Keratinocyte (primary cell): ENCODE data around the gene BOD1L1. TPM values are rescaled to one million over a fixed set of nuclear protein-coding genes. Genes with fewer than 3 reads are reported as not detected.

Source experiments
- DNase-seq: peaks from one replicate; pipeline ENCODE4 v3.0.0-alpha.2; 2011; ENCODE audit warnings: low read depth, missing footprints, low spot score
- FAIRE-seq: peaks from 2 replicates; lab custom pipeline; 2011; peaks lifted over from hg19 to GRCh38; lab: Jason Lieb, UNC
- H2AFZ ChIP-seq: 2 replicates; pipeline ENCODE4 v1.6.0; 2012; ENCODE audit warnings: low read length, control low read depth, inconsistent platforms; ENCODE audit not compliant: control insufficient read depth
- H3K27ac ChIP-seq: 2 replicates; pipeline ENCODE4 v1.5.1; 2011; ENCODE audit warnings: low read length; ENCODE audit not compliant: control insufficient read depth, insufficient read depth
- H3K27me3 ChIP-seq: 3 replicates; pipeline ENCODE4 v1.6.0; 2011; ENCODE audit warnings: low read length; ENCODE audit not compliant: control insufficient read depth, insufficient read depth; ENCODE audit errors: extremely low read depth
- H3K36me3 ChIP-seq, 2 experiments: 2 replicates in 1 of 2; 3 replicates in 1 of 2; pipeline ENCODE4 v1.5.1; 2011; ENCODE audit warnings: low read length in 2 of 2, mild to moderate bottlenecking in 1 of 2; ENCODE audit not compliant: control insufficient read depth in 2 of 2, insufficient read depth in 2 of 2; ENCODE audit errors: extremely low read depth in 1 of 2
- H3K4me1 ChIP-seq: 3 replicates; pipeline ENCODE4 v1.5.1; 2011; ENCODE audit warnings: low read length; ENCODE audit not compliant: control insufficient read depth, insufficient read depth; ENCODE audit errors: extremely low read depth
- H3K4me2 ChIP-seq: 3 replicates; pipeline ENCODE4 v1.6.0; 2011; ENCODE audit warnings: low read depth, low read length; ENCODE audit not compliant: control insufficient read depth, insufficient read depth; ENCODE audit errors: extremely low read depth
- H3K4me3 ChIP-seq, 3 experiments: fragments of 200-600 bp in 1 of 3; sonication (generic) in 1 of 3; 2 replicates in 2 of 3; 3 replicates in 1 of 3; pipeline ENCODE4 v1.5.1; 2011 to 2016; ENCODE audit warnings: low read length in 3 of 3, mild to moderate bottlenecking in 3 of 3, control low read depth in 2 of 3, inconsistent platforms in 1 of 3, low read depth in 1 of 3, mixed read lengths in 1 of 3, mixed run types in 1 of 3, moderate library complexity in 1 of 3; ENCODE audit not compliant: control insufficient read depth in 2 of 3, insufficient read depth in 2 of 3; ENCODE audit errors: extremely low read depth in 1 of 3
- H3K79me2 ChIP-seq: 2 replicates; pipeline ENCODE4 v1.6.0; 2012; ENCODE audit warnings: low read length; ENCODE audit not compliant: control insufficient read depth, insufficient read depth
- H3K9ac ChIP-seq: 3 replicates; pipeline ENCODE4 v1.6.0; 2011; ENCODE audit warnings: low read length; ENCODE audit not compliant: control insufficient read depth, insufficient read depth; ENCODE audit errors: extremely low read depth
- H3K9me1 ChIP-seq: 3 replicates; pipeline ENCODE4 v1.6.0; 2011; ENCODE audit warnings: low read length; ENCODE audit not compliant: control insufficient read depth, insufficient read depth; ENCODE audit errors: extremely low read depth
- H3K9me3 ChIP-seq: 2 replicates; pipeline ENCODE4 v1.5.1; 2012; ENCODE audit warnings: low read depth, low read length; ENCODE audit not compliant: control insufficient read depth
- H4K20me1 ChIP-seq: 3 replicates; pipeline ENCODE4 v1.6.0; 2011; ENCODE audit warnings: low read length; ENCODE audit not compliant: control insufficient read depth, insufficient read depth; ENCODE audit errors: extremely low read depth
- EZH2 ChIP-seq: IDR thresholded peaks from one replicate; pipeline ENCODE4 v1.6.1; 2012; ENCODE audit warnings: inconsistent platforms, mild to moderate bottlenecking, low read length, moderate library complexity
- dilution Hi-C: fragments of 300-500 bp; cut with MboI; formaldehyde crosslinking; loops from one replicate; pipeline ENCODE4 v1.7.0; 2020; ENCODE audit warnings: low sequenced_read_pairs; ENCODE audit not compliant: extremely low pct_ligation_motif_present
- polyA minus RNA-seq, 3 experiments: library from RNA; depleted of rRNA, polyadenylated mRNA; stranded (reverse); fragments of >200 nt; gene quantifications; 1 replicate in 1 of 3; 2 replicates in 1 of 3; 3 replicates in 1 of 3; pipeline ENCODE4 v1.2.3, GENCODE V29; 2011
- polyA plus RNA-seq, 5 experiments: library from polyadenylated mRNA; depleted of rRNA in 3 of 5; stranded (reverse) in 3 of 5; stranded (forward) in 1 of 5; unstranded in 1 of 5; fragments of >200 nt; gene quantifications; 1 replicate in 1 of 5; 2 replicates in 3 of 5; 3 replicates in 1 of 5; pipeline versions ENCODE4 v1.2.1 to v1.2.3, GENCODE V29; 2011 to 2012; ENCODE audit warnings: missing spikeins in 2 of 5, low read depth in 1 of 5, low replicate concordance in 1 of 5
- TF ChIP-seq, protein P1 (sequence below), 3 experiments: IDR thresholded peaks in 1 of 3; conservative IDR thresholded peaks in 1 of 3; optimal IDR thresholded peaks in 1 of 3; 2 replicates in 2 of 3; 3 replicates in 1 of 3; pipeline versions ENCODE3 to v1.5.1; 2011; ENCODE audit warnings: low read length in 3 of 3, mild to moderate bottlenecking in 3 of 3, moderate library complexity in 2 of 3, control low read depth in 1 of 3, inconsistent platforms in 1 of 3; ENCODE audit not compliant: insufficient read depth in 2 of 3; ENCODE audit errors: extremely low read depth in 1 of 3

BOD1L1 gene
- polyA plus RNA-seq (14.3 to 20.6 TPM (median 17.8 TPM) in 3 replicates), polyA minus RNA-seq (7.6 to 30.7 TPM (median 14.7 TPM) in 3 replicates)
- 61.6 TPM for polyA plus RNA-seq (2011; ENCODE audit: low read depth)
- 9.0 and 14.1 TPM in 2 replicates for polyA plus RNA-seq (2011; cell fraction: cytosol; rRNA removed)
- polyA plus RNA-seq (2011; cell fraction: nucleus; rRNA removed), result 39.9 and 52.6 TPM in 2 replicates
- polyA plus RNA-seq (2012; ENCODE audit: low replicate concordance), result 19.4 and 21.0 TPM in 2 replicates
- polyA minus RNA-seq (2011; cell fraction: cytosol; rRNA and poly(A)+ RNA removed), result 9.0 TPM
- polyA minus RNA-seq (2011; cell fraction: nucleus; rRNA and poly(A)+ RNA removed), result 23.8 and 49.0 TPM in 2 replicates

GRCh38 chr4:13627606-13628311, at the start of gene BOD1L1:
TSS of gene BOD1L1 (minus strand) at chr4:13627725. CDS start at chr4:13627587, 138 bp downstream.
- Histone ChIP-seq H3K27ac (peak within 1 kb of the TSS; percentile 88), H4K20me1 (no peaks in the 10 kb centered on the region), H3K9ac (peak within 1 kb of the TSS; percentile 97), H2AFZ (peak within 1 kb of the TSS; percentile 98), H3K4me1 (peaks cover 15% of the 10 kb centered on the region), H3K36me3 (no peaks in the 10 kb centered on the region), H3K4me3 (peak within 1 kb of the TSS; percentile 77 to 96 (median 93)), H3K9me1 (no peaks in the 10 kb centered on the region), H3K4me2 (peak within 1 kb of the TSS; percentile 99), H3K79me2 (peaks cover 45% of the 10 kb centered on the region), H3K9me3 (no peaks in the 10 kb centered on the region), H3K27me3 (no peaks in the 10 kb centered on the region)
- peak; percentile 28 for DNase-seq
- TF ChIP-seq, protein P1, sequence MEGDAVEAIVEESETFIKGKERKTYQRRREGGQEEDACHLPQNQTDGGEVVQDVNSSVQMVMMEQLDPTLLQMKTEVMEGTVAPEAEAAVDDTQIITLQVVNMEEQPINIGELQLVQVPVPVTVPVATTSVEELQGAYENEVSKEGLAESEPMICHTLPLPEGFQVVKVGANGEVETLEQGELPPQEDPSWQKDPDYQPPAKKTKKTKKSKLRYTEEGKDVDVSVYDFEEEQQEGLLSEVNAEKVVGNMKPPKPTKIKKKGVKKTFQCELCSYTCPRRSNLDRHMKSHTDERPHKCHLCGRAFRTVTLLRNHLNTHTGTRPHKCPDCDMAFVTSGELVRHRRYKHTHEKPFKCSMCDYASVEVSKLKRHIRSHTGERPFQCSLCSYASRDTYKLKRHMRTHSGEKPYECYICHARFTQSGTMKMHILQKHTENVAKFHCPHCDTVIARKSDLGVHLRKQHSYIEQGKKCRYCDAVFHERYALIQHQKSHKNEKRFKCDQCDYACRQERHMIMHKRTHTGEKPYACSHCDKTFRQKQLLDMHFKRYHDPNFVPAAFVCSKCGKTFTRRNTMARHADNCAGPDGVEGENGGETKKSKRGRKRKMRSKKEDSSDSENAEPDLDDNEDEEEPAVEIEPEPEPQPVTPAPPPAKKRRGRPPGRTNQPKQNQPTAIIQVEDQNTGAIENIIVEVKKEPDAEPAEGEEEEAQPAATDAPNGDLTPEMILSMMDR (optimal IDR thresholded peaks at IDR 0.05 in 1 of 3, IDR thresholded peaks at IDR 0.05 in 1 of 3, conservative IDR thresholded peaks at IDR 0.05 in 1 of 3; ENCODE audit: extremely low read depth in 1 of 3, insufficient read depth in 2 of 3, low read length in 3 of 3), result peak; percentile 29 to 71 (median 66)
- TF ChIP-seq EZH2, result no peak
- FAIRE-seq, result peak; percentile 69
- dilution Hi-C loops, result no loop called here

- DNase-seq (no peak), FAIRE-seq (no peak)
- Histone ChIP-seq H3K36me3 (no peaks in the 10 kb centered on the region), H3K4me1 (no peaks in the 10 kb centered on the region), H3K9me3 (no peaks in the 10 kb centered on the region), H3K9me1 (no peaks in the 10 kb centered on the region), H3K9ac (no peak overlapping the region), H3K4me3 (no peak overlapping the region), H3K79me2 (no peaks in the 10 kb centered on the region), H3K4me2 (no peak overlapping the region), H2AFZ (no peak overlapping the region), H4K20me1 (no peaks in the 10 kb centered on the region), H3K27ac (no peak overlapping the region), H3K27me3 (no peaks in the 10 kb centered on the region)
- TF ChIP-seq EZH2, result no peak
- TF ChIP-seq, protein P1 (optimal IDR thresholded peaks at IDR 0.05 in 1 of 3, IDR thresholded peaks at IDR 0.05 in 1 of 3, conservative IDR thresholded peaks at IDR 0.05 in 1 of 3; ENCODE audit: extremely low read depth in 1 of 3, insufficient read depth in 2 of 3, low read length in 3 of 3), result no peak
- dilution Hi-C loops, result no loop called here
Measured at GRCh38 chr4:13674971-13675370, 47.4 kb upstream of the BOD1L1 start.
